Loucy (cell line): ENCODE measurements around the gene AQP12A.
"Not testable (repeated sequence)": the region's sequence is repeated elsewhere in the genome, so short reads cannot be mapped to it uniquely, and the experiment has no call there.

Experiments used
- CTCF ChIP-seq: fragments of 200-600 bp; sonication (generic); conservative IDR thresholded peaks from 2 replicates; pipeline ENCODE4 v1.5.1; 2014; ENCODE audit warnings: mild to moderate bottlenecking, antibody characterized with exemption, low read length
- EZH2phosphoT487 ChIP-seq: fragments of 200-600 bp; IDR thresholded peaks from 2 replicates; pipeline ENCODE4 v1.6.1; 2018; ENCODE audit warnings: antibody characterized with exemption, mild to moderate bottlenecking, moderate library complexity, borderline replicate concordance

- TF ChIP-seq EZH2phosphoT487, CTCF: not testable (repeated sequence)
Measured at GRCh38 chr2:240695593-240695992, 3.9 kb downstream of the AQP12A start.
